ENCODE data around the gene MARCKS. TPM values are rescaled to one million over a fixed set of nuclear protein-coding genes. Genes with fewer than 3 reads are reported as not detected.

Gene MARCKS
- total and polyA plus RNA-seq, 2 of the 13 experiments (the other 11 are each of a cell fraction or from before 2014, with no cell fraction given) = 30.5 to 39.5 TPM

GRCh38 chr6:113858480-113859348 is 1.6 kb downstream of the MARCKS start (continued):
- TF ChIP-seq ARNT2 (CRISPR knock-in tag; IDR thresholded peaks at IDR 0.05; ENCODE audit: low read depth) (peak; percentile 89), ZBED4 (CRISPR knock-in tag; IDR thresholded peaks at IDR 0.05; ENCODE audit: borderline replicate concordance) (peak; percentile 95), ZNF530 (CRISPR knock-in tag; IDR thresholded peaks at IDR 0.05; ENCODE audit: low read depth) (no peak), ZHX2 (IDR thresholded peaks at IDR 0.05; ENCODE audit: low read depth) (peak; percentile 35; the same call in 1 of the 2 replicates), ZHX2 (CRISPR knock-in tag; IDR thresholded peaks at IDR 0.05; ENCODE audit: borderline replicate concordance) (0 out of 2 replicates have a peak, but pooled peaks have one; percentile 19), ZNF232 (CRISPR knock-in tag; IDR thresholded peaks at IDR 0.05; ENCODE audit: borderline replicate concordance) (no peak), FOXM1 (CRISPR knock-in tag; IDR thresholded peaks at IDR 0.05) (no peak), MNT (IDR thresholded peaks at IDR 0.05) (no peak), GTF2F1 (IDR thresholded peaks at IDR 0.05; ENCODE audit: low read length) (no peak), THAP7 (CRISPR knock-in tag; IDR thresholded peaks at IDR 0.05) (peak; percentile 67; the same call in 1 of the 2 replicates), THAP9 (CRISPR knock-in tag; IDR thresholded peaks at IDR 0.05; ENCODE audit: borderline replicate concordance) (no peak), NFYC (CRISPR knock-in tag; IDR thresholded peaks at IDR 0.05) (no peak)
